Mucosa of rectum (tissue), 2 donors: ENCODE measurements around the gene TDP1.

ENCODE experiments used
- H3K27ac ChIP-seq, 2 donors: one replicate each; pipeline ENCODE4 v1.7.0; 2013; ENCODE audit warnings: inconsistent platforms in 2 of 2, low read depth in 2 of 2, low read length in 2 of 2
- H3K27me3 ChIP-seq, 2 donors: one replicate each; pipeline ENCODE4 v1.7.0; 2013; ENCODE audit warnings: low read length in 2 of 2; ENCODE audit not compliant: control insufficient read depth in 2 of 2, insufficient read depth in 2 of 2
- H3K36me3 ChIP-seq, 2 donors: one replicate each; pipeline ENCODE4 v1.7.0; 2013; ENCODE audit warnings: low read length in 2 of 2; ENCODE audit not compliant: control insufficient read depth in 2 of 2, insufficient read depth in 2 of 2
- H3K4me1 ChIP-seq, 2 donors: one replicate each; pipeline ENCODE4 v1.7.0; 2013; ENCODE audit warnings: low read length in 2 of 2, mild to moderate bottlenecking in 1 of 2; ENCODE audit not compliant: control insufficient read depth in 2 of 2, insufficient read depth in 2 of 2
- H3K4me3 ChIP-seq, 2 donors: one replicate each; pipeline ENCODE4 v1.7.0; 2013; ENCODE audit warnings: low read length in 2 of 2
- H3K9ac ChIP-seq, 2 donors: one replicate each; pipeline ENCODE4 v1.7.0; 2013; ENCODE audit warnings: low read length in 2 of 2, low read depth in 1 of 2, mild to moderate bottlenecking in 1 of 2
- H3K9me3 ChIP-seq, 2 donors: one replicate each; pipeline ENCODE4 v1.7.0; 2013; ENCODE audit warnings: low read length in 2 of 2; ENCODE audit not compliant: control insufficient read depth in 2 of 2
- donor health status: healthy.
- donor health status: Normal muscosa, but diverticular disease.

The TDP1 gene

GRCh38 chr14:90042496-90043252, 86.9 kb downstream of the TDP1 start:
- H3K4me1 ChIP-seq: no peaks in the 10 kb centered on the region
- H3K9ac ChIP-seq: no peak overlapping the region
- no peak overlapping the region for H3K27ac ChIP-seq
- H3K36me3 ChIP-seq: peaks cover 2 to 12% of the 10 kb centered on the region in 2 donors
- H3K27me3 ChIP-seq: no peaks in the 10 kb centered on the region
- no peaks in the 10 kb centered on the region for H3K9me3 ChIP-seq
- H3K4me3 ChIP-seq: no peak overlapping the region

- H3K36me3 ChIP-seq: peaks cover 2 to 12% of the 10 kb centered on the region in 2 donors
- no peaks in the 10 kb centered on the region for H3K4me1 ChIP-seq
- H3K9ac ChIP-seq: no peak overlapping the region
- H3K27me3 ChIP-seq: no peaks in the 10 kb centered on the region
- H3K27ac ChIP-seq: no peak overlapping the region
- H3K9me3 ChIP-seq: no peaks in the 10 kb centered on the region
- H3K4me3 ChIP-seq: no peak overlapping the region
Observed at GRCh38 chr14:90045616-90046015, 89.9 kb downstream of the TDP1 start.

- H3K27ac ChIP-seq: no peak overlapping the region
- no peaks in the 10 kb centered on the region for H3K9me3 ChIP-seq
- H3K4me1 ChIP-seq: no peaks in the 10 kb centered on the region
- no peak overlapping the region for H3K9ac ChIP-seq
- H3K27me3 ChIP-seq: peaks cover 2 to 11% of the 10 kb centered on the region in 2 donors
- H3K4me3 ChIP-seq: no peak overlapping the region
- H3K36me3 ChIP-seq: peaks cover 2 to 3% of the 10 kb centered on the region in 2 donors
Observed at GRCh38 chr14:90049390-90049789, 93.7 kb downstream of the TDP1 start.

- no peaks in the 10 kb centered on the region for H3K36me3 ChIP-seq
Observed at GRCh38 chr14:90050271-90050670, 94.5 kb downstream of the TDP1 start.

GRCh38 chr14:90053044-90053443, 97.3 kb downstream of the TDP1 start:
- H3K9me3 ChIP-seq: no peaks in the 10 kb centered on the region
- no peaks in the 10 kb centered on the region for H3K4me1 ChIP-seq
- H3K4me3 ChIP-seq: no peak overlapping the region
- H3K27ac ChIP-seq: no peak overlapping the region
- peaks cover 2 to 14% of the 10 kb centered on the region in 2 donors for H3K27me3 ChIP-seq
- no peak overlapping the region for H3K9ac ChIP-seq
- H3K36me3 ChIP-seq: no peaks in the 10 kb centered on the region

More at GRCh38 chr14:90050271-90050670, 94.5 kb downstream of the TDP1 start:
- no peak overlapping the region for H3K4me3 ChIP-seq
- H3K27me3 ChIP-seq: peaks cover 2 to 11% of the 10 kb centered on the region in 2 donors
- no peak overlapping the region for H3K27ac ChIP-seq
- H3K4me1 ChIP-seq: no peaks in the 10 kb centered on the region
- no peak overlapping the region for H3K9ac ChIP-seq
- no peaks in the 10 kb centered on the region for H3K9me3 ChIP-seq

- Histone ChIP-seq H3K4me3 (no peak overlapping the region), H3K27me3 (peaks cover 4 to 18% of the 10 kb centered on the region in 2 donors), H3K36me3 (no peaks in the 10 kb centered on the region), H3K27ac (no peak overlapping the region), H3K9me3 (no peaks in the 10 kb centered on the region), H3K9ac (no peak overlapping the region), H3K4me1 (no peaks in the 10 kb centered on the region)
Observed at GRCh38 chr14:90054803-90055202, 99.1 kb downstream of the TDP1 start.

GRCh38 chr14:90056826-90057225, 101.1 kb downstream of the TDP1 start:
- H3K4me1 ChIP-seq: peaks cover 5 to 10% of the 10 kb centered on the region in 2 donors
- H3K9ac ChIP-seq: no peak overlapping the region
- no peaks in the 10 kb centered on the region for H3K9me3 ChIP-seq
- no peaks in the 10 kb centered on the region for H3K36me3 ChIP-seq
- H3K4me3 ChIP-seq: no peak overlapping the region
- peaks cover 8 to 28% of the 10 kb centered on the region in 2 donors for H3K27me3 ChIP-seq
- no peak overlapping the region for H3K27ac ChIP-seq

- peaks cover 25 to 36% of the 10 kb centered on the region in 2 donors for H3K27me3 ChIP-seq
- no peaks in the 10 kb centered on the region for H3K9me3 ChIP-seq
- no peaks in the 10 kb centered on the region for H3K36me3 ChIP-seq
- no peak overlapping the region for H3K4me3 ChIP-seq
- no peak overlapping the region for H3K27ac ChIP-seq
- no peak overlapping the region for H3K9ac ChIP-seq
- peaks cover 11 to 17% of the 10 kb centered on the region in 2 donors for H3K4me1 ChIP-seq
Observed at GRCh38 chr14:90058876-90059458, 103.2 kb downstream of the TDP1 start.

GRCh38 chr14:90060312-90060964, 104.7 kb downstream of the TDP1 start:
- Histone ChIP-seq H3K9ac (peak overlapping the region in 1 of 2 donors; percentile 1), H3K27me3 (peaks cover 32 to 42% of the 10 kb centered on the region in 2 donors), H3K9me3 (no peaks in the 10 kb centered on the region), H3K27ac (no peak overlapping the region), H3K4me3 (peak overlapping the region; percentile 50 to 56), H3K36me3 (no peaks in the 10 kb centered on the region), H3K4me1 (peaks cover 11 to 17% of the 10 kb centered on the region in 2 donors)
